GM19324 (cell line): ENCODE data around the gene LYPD6B.

ENCODE experiments used
- ATAC-seq: cut with Tn5 transposase; IDR thresholded peaks from one replicate; pipeline ENCODE4 v1.9.1; 2021; ENCODE audit warnings: mild to moderate bottlenecking, moderate library complexity; ENCODE audit not compliant: unreplicated experiment, low FRiP score

LYPD6B gene

DNA sequence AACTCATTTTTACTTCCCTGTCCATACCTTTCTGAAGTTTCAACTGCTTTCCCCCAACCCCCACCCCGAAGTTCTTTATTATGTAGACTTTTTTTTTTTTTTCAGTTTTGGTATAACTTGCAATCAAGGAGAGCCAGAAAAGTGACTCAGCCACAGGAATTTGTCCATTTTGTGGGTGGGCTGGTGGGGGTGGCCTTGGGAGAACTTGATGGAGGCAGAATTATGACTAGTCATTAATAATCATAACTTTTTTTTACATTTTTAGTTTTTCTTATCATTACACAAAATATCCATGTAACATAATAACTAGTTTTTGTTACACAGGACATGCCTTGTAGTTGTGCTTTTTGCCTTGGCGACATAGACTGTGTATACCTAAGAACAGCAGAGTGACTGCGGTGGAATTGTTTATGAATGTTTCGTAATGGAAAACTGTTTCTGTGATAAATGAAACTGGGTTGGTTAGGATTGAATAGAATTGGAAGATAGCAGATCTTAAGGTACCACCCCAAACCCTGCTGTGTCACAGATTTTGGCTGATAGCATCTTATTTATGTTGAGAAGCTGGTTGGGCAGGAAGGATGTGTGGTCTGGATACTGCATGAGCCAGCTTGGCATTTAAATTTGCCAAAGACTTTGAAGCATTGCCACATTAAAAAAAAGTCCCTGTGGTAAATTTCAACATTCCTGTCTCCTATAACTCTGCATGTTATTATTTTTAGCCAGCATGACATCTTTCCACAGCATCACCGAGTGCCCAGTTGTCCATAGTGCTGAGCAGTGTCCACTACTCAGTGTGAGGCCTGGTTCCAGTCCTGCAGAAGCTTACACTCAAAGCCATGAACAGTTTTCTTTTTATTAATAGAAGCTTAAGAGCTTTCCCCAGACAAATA, 30.7 kb downstream of the LYPD6B start:
- ATAC-seq, result no peak

DNA sequence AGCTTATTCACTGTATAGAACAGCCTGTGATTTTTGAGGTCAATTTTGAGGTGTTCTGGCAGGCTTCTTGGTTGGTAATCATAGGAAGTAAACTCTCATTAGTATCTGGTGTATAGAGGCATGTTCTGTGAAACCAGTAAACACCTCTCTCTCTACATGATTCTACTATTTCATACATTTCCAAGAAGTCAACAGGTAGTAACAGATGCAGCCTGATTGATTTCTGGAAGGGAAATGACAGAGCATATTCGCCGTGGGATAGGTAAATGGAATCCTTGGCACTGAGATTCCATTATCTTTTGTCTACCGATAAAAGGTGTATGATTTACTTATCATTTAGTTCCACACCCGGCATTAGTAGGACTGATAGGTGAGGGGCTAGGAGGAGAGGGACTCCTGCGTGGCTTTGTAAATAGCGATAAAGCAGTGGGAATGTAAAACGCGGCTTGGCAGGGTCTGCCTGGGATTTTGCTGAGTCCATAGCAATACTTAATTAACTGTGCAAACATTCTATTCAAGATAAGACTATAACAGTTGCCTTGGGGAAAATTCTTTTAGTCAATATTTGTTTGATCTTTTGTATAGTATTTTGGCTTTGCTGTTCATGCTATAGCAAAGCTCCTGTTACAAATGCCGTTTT, 32.3 kb downstream of the LYPD6B start:
- ATAC-seq, result no peak

GRCh38 chr2:149075105-149075504, 36.6 kb downstream of the LYPD6B start:
- no peak for ATAC-seq

DNA sequence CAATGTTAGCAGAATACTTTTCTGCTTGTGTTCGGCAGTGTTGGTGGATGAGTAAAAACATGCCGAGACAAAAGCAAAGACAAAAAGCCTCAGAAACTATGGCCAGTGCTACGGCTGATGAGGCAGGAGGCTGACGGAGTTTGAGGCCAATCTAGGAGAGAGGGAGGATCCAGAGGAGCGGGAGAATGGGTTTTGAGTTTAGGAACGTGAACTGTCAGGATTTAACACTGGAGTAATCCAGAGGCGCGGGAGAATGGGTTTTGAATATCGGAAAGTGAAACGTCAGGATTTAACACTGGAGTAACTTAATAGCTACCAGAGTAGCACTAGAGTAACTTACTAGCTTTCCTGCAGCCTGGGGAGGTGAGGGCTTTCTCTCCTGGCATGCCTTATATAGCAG, 37.4 kb downstream of the LYPD6B start:
- no peak for ATAC-seq

DNA sequence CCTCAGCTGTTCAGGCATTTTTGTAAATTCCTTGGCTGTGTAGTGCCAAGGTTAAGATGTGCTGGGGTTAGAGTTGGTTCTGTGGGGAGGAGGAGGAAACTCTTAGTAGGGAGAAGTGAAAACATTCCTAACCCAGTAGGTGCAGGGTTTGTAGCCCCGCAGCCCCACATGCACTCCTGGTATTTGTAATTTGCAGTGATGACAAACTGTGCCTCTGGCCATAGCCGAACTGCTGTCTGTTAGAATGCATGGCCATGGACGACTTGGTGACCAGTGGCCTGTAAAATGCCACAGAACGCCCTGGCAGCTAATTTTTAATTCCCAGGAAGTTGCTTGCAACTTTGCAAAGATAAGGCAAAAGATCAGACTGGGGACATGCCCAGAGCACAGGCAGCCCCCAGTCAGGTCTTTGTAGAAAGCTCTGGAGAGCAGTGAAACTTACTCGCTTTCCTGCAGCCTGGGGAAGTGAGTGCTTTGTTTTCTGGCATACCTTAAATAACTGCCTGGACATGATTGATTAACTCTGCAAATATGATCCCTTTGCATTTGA, 38.4 kb downstream of the LYPD6B start:
- ATAC-seq, result no peak

GRCh38 chr2:149077861-149078260, 39.4 kb downstream of the LYPD6B start:
- ATAC-seq, result no peak

- ATAC-seq, result no peak
These were observed 41.6 kb downstream of the LYPD6B start for GRCh38 chr2:149080099-149080498.

DNA sequence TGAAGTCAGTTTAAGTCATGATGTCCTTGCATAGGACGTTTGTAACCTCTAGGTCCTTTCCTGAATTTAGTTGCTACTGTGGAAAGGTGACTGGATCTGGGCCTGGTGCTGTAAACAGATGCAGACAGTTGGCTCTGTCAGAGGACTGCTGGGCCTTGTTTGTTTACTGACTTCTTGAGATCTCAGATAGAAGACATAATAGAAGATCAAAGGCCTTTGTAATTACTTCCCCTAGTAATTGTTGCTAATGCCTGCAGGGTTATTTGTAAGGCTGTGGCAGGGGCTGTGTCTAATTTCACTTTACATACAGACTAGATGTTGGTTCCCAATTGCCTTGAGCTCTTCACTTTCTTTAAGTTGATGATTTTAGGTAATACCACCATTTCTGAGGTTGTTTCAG, 42.5 kb downstream of the LYPD6B start:
- no peak for ATAC-seq

DNA sequence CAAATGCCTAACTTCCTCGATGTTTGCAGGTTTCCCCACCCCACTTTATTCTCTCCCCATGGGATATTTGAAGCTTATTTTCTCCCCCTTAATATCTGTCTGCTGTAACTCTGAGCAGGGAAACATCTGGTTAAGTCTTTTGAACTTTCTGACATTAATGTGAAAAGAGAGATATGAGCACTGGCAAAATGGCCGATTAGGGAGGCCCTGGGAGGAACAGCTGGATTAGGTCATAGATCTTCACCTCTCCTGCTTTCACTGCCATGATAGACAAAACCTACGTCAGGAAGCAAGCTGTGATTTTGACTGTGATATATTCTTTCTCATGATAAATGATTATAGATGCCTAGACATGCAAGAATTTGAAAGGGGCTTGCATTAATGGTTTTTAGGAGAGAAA, 43.6 kb downstream of the LYPD6B start:
- ATAC-seq, result no peak

DNA sequence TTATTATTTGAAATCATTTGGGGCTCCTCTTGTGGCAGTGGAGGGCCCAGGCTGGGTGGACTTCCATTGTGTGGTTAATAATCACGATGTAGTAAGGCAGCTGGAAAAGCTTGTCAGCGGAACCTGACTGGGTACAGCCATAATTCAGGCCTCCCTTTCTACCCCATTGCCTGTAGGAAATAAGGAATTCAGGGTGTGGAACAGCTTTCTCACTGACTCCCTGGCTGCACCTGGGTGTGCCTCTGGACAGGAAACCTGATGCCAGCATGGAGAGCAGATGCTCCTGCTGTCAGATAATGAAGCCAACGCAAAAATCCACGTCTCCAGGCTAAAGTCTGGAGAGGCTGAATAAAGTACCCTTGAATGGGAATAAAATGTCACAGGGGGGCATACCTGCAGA, 44.2 kb downstream of the LYPD6B start:
- no peak for ATAC-seq

- no peak for ATAC-seq
These were observed 46.7 kb downstream of the LYPD6B start for GRCh38 chr2:149084924-149085795.

- ATAC-seq, result no peak
These were observed 49.3 kb downstream of the LYPD6B start for GRCh38 chr2:149087751-149088150.

DNA sequence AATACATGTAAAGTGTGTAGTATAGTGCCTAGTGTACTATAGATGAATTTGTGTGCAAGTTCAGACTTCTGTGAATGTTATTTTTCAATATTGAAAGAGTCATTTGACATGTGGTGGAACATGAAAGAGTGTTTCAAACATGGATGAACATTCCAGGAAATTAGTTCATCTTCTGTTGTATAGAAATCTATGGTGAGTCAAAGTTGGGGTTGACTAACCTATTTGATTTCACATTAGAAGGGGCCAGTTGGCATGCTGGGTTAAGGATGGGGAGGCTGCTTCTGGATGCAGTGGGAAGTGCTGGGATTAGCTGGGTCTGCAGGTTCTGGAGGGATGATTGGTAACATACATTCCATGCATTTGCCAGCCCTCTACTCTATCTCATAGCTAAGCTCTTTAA, 50.6 kb downstream of the LYPD6B start:
- ATAC-seq, result no peak

DNA sequence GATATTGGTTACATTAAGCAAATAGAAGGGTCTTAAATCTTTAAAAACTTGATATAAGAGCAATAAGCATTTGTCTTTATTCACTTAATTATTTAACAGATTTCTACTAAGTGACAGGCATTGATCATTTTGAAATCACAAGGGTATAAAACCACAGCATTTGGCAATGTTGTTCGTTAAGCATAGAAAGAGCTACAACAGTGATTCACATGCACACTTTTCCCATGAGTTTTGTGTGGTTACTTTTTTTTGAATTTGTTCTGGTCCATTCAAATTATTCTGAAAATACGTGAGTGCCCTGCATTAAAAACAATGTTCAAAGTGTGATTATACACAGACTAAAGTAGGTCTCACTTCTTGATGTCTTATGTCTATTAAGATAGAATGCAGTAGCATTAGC, 52.2 kb downstream of the LYPD6B start:
- no peak for ATAC-seq

DNA sequence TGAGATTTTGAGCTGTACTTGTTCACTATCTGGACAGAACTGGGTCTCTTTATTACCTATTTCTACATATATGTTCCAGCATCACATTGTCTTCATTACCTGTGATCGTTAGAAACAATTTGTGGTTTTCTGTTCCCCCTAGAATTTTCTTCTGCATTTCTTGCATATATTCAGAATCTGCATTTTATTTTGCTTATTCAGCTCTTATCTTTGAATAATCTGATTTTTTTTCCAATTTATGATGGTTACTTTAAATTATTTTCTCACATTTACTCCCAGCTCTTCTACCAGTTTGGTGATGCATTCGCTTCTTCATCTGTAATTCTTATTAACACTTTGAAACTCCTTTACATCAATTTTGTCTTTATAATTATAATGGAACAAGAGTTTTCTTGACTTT, 55.1 kb downstream of the LYPD6B start:
- ATAC-seq, result no peak

- ATAC-seq, result no peak
These were observed 55.9 kb downstream of the LYPD6B start for GRCh38 chr2:149094217-149095015.

GRCh38 chr2:149098701-149099100, 60.2 kb downstream of the LYPD6B start:
- ATAC-seq, result no peak

DNA sequence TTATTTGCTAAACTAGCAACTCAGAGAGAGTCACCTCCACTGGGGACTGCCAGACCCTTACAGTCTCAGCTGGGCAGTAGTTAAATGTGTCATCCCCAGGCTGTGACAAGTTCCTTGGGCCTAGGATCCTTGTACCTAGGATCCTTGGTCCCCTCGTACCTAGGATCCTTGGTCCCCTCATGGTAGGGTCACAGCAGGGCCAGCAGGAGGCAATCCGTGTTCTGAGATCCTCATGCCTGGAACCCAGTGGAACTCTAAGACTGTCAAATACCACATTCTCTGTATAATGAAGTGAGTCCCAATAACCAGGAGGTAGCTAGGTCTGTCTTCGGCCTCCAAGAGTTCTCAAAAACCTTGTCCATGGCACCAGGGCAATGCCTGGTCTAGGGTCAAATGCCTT, 60.8 kb downstream of the LYPD6B start:
- ATAC-seq, result no peak

- ATAC-seq, result no peak
These were observed 62.5 kb downstream of the LYPD6B start for GRCh38 chr2:149100739-149101699.
